Measurements from ENCODE around the gene LGALS7.

Gene LGALS7

GRCh38 chr19:38737281-38737865, 35.9 kb downstream of the LGALS7 start:
- DNase-seq (ENCODE audit: low read depth), result no peak
- H3K4me3 ChIP-seq (ENCODE audit: low read depth, low read length), result no peak overlapping the region
- TF ChIP-seq, protein P1, sequence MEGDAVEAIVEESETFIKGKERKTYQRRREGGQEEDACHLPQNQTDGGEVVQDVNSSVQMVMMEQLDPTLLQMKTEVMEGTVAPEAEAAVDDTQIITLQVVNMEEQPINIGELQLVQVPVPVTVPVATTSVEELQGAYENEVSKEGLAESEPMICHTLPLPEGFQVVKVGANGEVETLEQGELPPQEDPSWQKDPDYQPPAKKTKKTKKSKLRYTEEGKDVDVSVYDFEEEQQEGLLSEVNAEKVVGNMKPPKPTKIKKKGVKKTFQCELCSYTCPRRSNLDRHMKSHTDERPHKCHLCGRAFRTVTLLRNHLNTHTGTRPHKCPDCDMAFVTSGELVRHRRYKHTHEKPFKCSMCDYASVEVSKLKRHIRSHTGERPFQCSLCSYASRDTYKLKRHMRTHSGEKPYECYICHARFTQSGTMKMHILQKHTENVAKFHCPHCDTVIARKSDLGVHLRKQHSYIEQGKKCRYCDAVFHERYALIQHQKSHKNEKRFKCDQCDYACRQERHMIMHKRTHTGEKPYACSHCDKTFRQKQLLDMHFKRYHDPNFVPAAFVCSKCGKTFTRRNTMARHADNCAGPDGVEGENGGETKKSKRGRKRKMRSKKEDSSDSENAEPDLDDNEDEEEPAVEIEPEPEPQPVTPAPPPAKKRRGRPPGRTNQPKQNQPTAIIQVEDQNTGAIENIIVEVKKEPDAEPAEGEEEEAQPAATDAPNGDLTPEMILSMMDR (IDR thresholded peaks at IDR 0.05; ENCODE audit: control insufficient read depth, extremely low read depth, insufficient read depth), result no peak

DNA sequence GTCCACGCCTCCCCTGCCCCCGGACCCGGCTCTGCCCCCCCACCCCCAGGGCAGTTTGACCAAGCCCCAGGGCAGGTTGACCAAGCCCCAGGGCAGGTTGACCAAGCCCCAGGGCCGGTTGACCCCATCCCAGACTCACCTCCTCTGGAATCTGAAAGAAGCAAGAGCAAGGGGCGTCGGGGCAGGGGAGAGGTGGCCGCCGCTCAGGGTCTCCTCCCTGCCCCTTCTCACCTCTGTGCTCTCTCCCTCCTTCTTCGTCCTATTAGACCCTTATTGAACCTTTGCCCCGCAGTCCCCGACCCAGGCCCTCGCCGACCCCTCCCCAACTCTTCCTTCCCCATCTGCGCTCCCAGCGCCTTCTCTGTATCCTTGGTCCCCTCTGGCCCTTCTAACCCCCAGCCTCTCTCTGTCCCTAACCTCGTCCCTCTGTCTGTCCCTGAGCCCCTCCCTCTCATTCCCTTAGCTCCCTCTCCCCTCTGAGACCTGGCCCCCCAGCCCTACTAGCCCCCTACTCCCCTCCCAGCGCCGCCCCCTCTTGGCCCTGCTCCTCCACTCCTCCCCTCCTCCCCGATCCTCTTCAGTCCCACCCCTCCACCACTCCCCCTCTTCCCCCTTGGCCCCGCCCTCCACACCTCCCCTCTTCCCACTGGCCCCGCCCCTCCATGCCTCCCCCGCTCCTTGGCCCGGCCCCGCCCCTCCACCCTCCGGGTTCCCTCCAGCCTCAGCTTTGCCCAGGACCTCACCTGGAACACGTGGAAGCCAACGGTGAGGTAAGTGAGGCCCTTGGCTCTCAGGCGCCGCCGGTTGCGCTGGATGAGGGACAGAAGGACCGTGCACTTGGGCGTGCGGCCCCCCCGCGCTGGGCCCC, 36.7 kb downstream of the LGALS7 start:
- DNase-seq (ENCODE audit: low read depth), result no peak

DNA sequence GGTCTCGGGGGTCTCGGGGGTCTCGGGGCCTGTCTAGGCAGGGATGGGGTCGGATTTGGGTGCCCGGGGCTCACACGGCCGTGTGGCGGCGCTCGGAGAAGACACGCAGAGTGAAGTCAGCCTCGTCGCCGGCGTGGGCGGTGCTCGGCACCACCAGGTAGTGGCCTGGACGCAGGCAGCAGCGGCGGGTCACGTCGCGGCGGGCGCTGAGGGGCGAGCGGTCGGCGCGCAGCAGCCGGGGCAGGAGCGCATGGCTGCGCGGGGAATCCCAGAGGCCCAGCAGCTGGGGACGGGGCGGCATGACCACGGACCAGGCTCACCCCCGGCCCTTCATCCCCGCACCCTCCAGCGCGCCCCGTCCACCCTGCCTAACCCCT, 37.3 kb downstream of the LGALS7 start:
- DNase-seq (ENCODE audit: low read depth), result no peak
- H3K4me3 ChIP-seq (ENCODE audit: low read depth, low read length), result peak overlapping the region; percentile 18; the same call in 1 of the 2 replicates
- TF ChIP-seq, protein P1 (IDR thresholded peaks at IDR 0.05; ENCODE audit: control insufficient read depth, extremely low read depth, insufficient read depth), result no peak

More for the DNA sequence above, 36.7 kb downstream of the LGALS7 start:
- TF ChIP-seq, protein P1 (IDR thresholded peaks at IDR 0.05; ENCODE audit: control insufficient read depth, extremely low read depth, insufficient read depth), result no peak
- H3K4me3 ChIP-seq (ENCODE audit: low read depth, low read length), result no peak overlapping the region; the same call in 1 of the 2 replicates

DNA sequence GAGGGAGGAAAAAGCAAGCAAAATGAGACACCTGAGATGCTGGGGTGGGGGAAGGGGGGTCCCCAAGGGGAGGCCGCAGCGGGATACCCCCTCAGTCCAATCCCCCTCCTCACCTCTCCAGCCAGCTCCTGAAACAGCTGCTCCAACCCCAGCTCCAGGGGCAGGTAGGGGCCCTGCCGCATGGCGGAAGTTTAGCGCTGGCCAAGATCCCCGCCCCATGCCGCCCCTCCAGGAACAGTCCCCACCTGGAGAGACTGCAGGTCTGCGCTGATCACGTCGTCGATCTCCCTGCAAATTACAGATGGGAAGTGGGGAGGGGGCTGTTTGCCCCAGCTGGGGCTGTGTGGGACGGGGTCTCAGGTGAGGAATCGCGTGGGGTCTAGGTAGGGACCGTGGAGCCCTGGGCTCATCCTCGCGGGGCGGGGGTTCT, 38.0 kb downstream of the LGALS7 start:
- no peak for DNase-seq (ENCODE audit: low read depth)
- H3K4me3 ChIP-seq (ENCODE audit: low read depth, low read length), result no peak overlapping the region
- TF ChIP-seq, protein P1 (IDR thresholded peaks at IDR 0.05; ENCODE audit: control insufficient read depth, extremely low read depth, insufficient read depth), result no peak

GRCh38 chr19:38734426-38735256, 38.7 kb downstream of the LGALS7 start:
- H3K4me3 ChIP-seq (ENCODE audit: low read depth, low read length), result no peak overlapping the region
- no peak for DNase-seq (ENCODE audit: low read depth)
- TF ChIP-seq, protein P1 (IDR thresholded peaks at IDR 0.05; ENCODE audit: control insufficient read depth, extremely low read depth, insufficient read depth), result no peak

GRCh38 chr19:38734176-38734425, 39.2 kb downstream of the LGALS7 start:
- no peak overlapping the region for H3K4me3 ChIP-seq (ENCODE audit: low read depth, low read length)
- no peak for DNase-seq (ENCODE audit: low read depth)
- TF ChIP-seq, protein P1 (IDR thresholded peaks at IDR 0.05; ENCODE audit: control insufficient read depth, extremely low read depth, insufficient read depth), result no peak
